Prostate gland (tissue), 2 donors: ENCODE data around the gene MBOAT2.

Source experiments
- CTCF ChIP-seq, 4 experiments: fragments of 200-600 bp in 2 of 4; fragments of 450-650 bp in 2 of 4; sonication (generic) in 2 of 4; IDR thresholded peaks; 1 replicate in 3 of 4; 2 replicates in 1 of 4; pipeline ENCODE4 v1.5.1; 2016 to 2019; ENCODE audit warnings: antibody characterized with exemption in 4 of 4, mild to moderate bottlenecking in 2 of 4, moderate library complexity in 2 of 4
- POLR2AphosphoS5 ChIP-seq: sonication (generic); formaldehyde crosslinking; IDR thresholded peaks from one replicate; pipeline ENCODE4 v1.6.1; 2017; ENCODE audit warnings: antibody characterized with exemption

- no peak for TF ChIP-seq CTCF (IDR thresholded peaks at IDR 0.05)
- no peak for TF ChIP-seq POLR2AphosphoS5
Observed at GRCh38 chr2:8884812-8885211, 118.7 kb downstream of the MBOAT2 start.
